ENCODE results near the gene CUBN.

- no peak for TF ChIP-seq CTCF (IDR thresholded peaks at IDR 0.05)
- TF ChIP-seq ZFX (IDR thresholded peaks at IDR 0.05; ENCODE audit: borderline replicate concordance), result no peak
Observed at GRCh38 chr10:17171141-17171641, 41.6 kb upstream of the CUBN start.

Measured in 22Rv1 (cell line).